GM19463 (cell line): ENCODE results near the gene AHCY.
"Not testable (repeated sequence)": the region's sequence is repeated elsewhere in the genome, so short reads cannot be mapped to it uniquely, and the experiment has no call there.

Experiments
- ATAC-seq: cut with Tn5 transposase; IDR thresholded peaks from one replicate; pipeline ENCODE4 v1.9.1; 2021; ENCODE audit warnings: mild to moderate bottlenecking, moderate library complexity; ENCODE audit not compliant: unreplicated experiment

Gene AHCY

DNA sequence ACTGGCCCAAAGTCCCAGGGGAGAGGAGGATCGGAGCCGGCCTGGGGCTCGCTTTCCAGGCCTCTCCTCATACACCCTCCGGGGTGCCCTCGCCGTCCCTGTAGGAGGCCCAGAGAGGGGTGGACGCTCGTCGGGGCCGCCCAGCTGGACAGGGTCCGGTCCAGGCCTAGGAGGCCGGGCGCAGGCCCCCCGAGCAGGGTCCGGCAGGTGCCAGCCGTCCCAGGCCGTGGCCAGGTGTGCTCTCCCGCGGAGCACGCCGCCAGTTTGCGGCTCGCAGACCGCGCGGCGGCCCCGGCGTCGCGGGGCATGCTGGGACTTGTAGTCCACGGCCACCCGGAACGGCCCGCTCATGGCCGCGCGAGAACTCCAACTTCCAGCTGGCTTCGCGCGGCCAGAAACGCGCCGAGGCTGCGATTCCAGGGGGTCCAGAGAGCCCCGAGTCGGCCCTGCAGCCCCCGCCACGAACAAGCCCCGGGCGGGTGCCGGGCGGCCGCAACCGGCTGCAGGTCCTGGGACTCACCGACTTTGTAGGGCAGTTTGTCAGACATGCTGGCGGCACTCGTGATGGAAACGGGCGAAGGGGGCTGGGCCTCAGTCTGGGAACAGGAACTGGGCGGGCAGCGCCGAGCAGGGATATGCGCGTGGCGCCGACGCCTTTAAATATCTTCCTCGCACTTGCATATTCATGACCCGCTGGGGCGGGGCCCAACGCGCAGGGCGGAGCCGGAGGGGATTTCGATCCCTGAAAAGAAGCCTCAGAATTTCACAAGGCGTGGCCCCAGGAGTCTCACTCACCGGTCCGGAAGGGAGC is at the start of gene AHCY:
TSS of gene AHCY (minus strand) at position 633 of the 811 bp plus-strand sequence. CDS start at position 548, 85 bp downstream.
- peak; percentile 89 for ATAC-seq

DNA sequence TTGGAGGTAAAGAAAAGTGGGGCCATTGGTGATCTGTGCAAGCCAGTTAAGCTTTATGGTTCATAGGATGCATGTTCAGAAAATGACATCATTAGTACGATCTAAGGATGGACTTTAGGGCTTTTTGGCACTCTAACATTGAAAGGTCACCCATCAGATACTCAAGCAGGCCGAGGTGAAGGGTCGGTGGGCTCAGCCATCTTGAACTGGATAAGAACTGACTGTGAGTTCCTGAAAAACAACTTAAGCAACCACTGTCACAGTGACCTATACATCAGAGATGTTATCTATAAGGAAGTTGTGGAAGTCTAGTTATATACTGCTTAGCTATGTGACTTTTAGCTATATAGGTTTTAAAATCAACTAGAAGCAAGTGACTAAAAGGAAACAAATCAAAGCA is 46.9 kb upstream of the AHCY start:
- ATAC-seq = no peak

DNA sequence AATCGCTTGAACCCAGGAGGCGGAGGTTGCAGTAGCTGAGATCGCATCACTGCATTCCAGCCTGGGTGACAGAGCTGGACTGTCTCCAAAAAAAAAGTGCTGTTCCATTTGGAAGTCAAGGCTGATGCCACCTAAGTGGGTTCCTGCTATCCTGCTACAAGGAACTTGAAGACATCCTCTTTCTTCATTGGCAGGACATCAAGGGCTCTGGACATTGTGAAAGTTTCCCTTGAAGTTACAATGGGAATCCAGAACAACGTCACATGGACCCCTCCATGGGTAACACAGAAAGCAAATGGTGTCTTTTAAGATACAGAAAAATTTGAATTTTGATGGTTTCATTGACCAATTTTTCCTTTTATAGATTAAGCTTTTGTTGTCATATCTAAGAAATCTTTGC is 44.4 kb upstream of the AHCY start:
- no peak for ATAC-seq

DNA sequence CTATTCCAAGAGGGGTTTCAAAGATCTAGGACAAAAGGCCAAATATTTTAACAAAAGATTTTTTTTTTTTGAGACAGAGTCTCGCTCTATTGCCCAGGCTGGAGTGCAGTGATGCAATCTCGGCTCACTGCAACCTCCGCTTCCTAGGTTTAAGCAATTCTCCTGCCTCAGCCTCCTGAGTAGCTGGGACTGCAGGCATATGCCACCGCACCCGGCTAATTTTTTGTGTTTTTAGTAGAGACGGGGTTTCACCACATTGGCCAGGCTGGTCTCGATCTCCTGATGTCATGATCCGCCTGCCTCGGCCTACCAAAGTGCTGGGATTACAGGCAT is 43.3 kb upstream of the AHCY start:
- ATAC-seq = not testable (repeated sequence)

DNA sequence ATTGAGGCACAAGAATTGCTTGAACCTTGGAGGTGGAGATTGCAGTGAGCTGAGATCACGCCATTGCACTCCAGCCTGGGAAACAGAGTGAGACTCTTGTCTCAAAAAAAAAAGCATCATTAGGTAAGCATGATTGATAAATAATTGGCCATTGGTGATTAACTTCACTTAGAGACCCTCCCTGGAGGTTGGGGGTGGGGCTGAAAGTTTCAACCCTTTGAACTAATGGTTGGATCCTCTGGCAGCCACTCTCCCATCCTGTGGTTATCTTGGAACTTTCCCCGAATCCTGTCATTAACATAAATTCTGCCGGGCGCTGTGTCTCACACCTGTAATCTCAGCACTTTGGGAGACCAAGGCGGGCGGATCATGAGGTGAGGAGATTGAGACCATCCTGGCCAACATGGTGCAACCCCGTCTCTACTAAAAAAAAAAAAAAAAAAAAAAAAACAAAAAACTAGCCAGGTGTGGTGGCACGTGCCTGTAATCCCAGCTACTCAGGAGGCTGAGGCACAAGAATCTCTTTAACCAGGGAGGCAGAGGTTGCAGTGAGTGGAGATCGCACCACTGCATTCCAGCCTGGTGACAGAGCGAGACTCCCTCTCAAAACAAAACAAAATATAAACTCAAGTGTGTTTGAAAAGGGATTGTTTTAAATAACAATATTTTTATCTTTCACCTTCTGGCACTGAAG is 42.8 kb upstream of the AHCY start:
- not testable (repeated sequence) for ATAC-seq

DNA sequence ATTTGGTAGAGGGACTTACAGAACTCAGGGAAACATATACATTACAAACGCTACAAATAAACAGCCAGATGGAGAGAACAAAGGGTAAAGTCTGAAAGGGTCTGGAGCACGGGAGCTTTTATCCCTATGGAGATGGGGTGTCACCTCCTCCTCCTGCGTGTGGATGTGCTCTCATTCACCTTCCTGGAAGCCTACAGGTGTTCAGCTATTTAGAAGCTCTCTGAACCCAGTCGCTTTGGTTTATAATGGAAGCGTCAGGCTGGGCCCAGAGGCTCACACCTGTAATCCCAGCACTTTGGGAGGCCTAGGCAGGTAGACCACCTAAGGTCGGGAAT is 42.2 kb upstream of the AHCY start:
- no peak for ATAC-seq

DNA sequence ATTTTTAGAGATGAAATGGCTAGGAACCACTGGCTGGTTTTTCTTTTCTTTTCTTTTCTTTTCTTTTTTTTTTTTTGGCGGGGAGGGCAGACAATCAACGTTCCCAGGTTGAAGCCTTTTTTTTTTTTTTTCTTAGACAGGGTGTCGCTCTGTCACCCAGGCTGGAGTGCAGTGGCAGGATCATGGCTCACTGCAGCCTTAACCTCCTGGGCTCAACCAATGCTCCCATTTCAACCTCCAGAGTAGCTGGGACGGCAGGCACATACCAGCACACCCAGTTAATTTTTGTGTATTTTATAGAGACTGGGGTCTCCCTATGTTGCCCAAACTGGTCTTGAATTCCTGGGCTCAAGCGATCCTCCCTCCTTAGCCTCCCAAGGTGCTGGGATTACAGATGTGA is 41.1 kb upstream of the AHCY start:
- no peak for ATAC-seq

DNA sequence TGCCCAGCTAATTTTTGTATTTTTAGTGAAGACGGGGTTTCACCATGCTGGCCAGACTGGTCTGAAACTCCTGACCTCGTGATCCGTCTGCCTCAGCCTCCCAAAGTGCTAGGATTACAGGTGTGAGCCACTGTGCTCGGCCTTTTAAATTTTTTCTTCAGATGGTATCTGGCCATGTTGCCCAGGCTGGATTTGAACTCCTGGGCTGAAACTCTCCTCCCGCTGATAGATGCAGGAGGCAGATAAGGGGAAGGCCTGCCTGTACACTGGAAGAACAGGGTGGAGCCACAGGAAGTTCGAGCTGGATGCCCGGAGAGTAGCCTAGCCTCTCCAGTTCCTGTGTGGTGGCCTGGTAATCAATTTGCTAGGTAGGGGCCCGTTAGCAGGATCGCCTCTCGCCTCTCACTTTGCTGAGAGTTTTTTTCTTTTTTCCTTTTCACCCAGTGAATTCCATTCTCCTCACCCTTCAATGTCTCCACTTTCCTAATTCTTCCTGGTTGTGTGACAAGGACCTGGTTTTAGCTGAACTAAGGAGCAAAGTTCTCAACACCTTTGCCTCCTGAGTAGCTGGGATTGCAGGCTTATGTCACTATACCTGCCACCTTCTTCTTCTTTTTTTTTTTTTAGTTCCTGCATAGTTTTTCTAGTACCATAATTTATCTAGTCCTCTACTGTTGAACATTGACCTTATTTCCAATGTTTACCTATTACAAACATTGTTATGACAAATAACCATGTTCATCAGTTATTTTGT is 40.5 kb upstream of the AHCY start:
- ATAC-seq = no peak

DNA sequence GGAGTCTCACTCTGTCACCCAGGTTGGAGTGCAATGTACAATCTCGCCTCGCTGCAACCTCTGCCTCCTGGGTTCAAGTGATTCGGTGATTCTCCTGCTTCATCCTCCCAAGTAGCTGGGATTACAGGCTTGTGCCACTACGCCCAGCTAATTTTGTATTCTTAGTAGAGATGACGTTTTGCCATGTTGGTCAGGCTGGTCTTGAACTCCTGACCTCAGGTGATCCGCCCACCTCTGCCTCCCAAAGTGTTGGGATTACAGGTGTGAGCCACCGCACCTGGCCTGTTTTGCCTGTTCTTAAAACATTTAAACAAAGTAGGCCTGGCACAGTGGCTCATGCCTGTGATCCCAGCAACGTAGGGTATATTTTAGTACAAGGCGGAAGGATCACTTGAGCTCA is 38.0 kb upstream of the AHCY start:
- ATAC-seq = not testable (repeated sequence)

DNA sequence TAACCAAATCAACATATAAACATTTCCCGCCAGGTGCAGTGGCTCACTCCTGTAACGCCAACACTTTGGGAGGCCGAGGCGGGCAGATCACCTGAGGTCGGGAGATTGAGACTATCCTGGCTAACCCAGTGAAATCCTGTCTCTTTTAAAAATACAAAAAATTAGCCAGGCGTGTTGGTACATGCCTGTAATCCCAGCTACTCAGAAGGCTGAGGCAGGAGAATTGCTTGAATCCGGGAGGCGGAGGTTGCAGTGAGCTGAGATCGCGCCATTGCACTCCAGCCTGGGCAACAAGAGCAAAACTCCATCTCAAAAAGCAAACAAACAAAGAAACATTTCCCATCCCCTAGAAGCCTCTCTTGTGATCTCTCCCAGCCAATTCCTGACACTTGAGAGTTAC is 37.6 kb upstream of the AHCY start:
- ATAC-seq = not testable (repeated sequence)

DNA sequence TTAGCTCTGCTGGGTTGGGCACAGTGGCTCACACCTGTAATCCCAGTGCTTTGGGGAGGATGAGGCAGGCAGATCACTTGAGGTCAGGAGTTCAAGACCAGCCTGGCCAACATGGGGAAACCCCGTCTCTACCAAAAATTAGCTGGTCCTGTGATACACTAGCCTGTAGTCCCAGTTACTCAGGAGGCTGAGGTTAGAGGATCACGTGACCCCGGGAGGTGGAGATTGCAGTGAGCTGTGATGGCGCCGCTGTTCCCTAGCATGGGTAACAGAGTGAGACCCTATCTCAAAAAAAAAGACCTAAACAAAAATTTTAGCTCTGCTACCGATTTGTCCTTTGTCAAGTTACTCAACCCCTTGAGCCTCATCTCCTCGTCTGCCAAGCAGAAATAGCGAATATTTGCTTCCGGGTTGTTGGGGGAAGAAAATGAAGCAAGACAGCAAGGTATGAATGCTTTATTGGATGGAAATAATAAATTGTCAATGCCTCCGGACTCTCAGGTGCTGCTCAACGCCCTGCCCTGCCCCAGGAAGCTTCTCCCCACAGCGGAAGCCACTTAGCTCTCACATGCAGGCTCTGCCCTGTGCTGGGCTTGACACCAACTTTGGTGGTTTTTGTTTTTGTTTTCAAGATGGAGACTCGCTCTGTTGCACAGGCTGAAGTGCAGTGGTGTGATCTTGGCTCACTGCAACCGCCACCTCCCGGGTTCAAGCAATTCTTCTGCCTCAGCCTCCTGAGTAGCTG is 35.0 kb upstream of the AHCY start:
- no peak for ATAC-seq

DNA sequence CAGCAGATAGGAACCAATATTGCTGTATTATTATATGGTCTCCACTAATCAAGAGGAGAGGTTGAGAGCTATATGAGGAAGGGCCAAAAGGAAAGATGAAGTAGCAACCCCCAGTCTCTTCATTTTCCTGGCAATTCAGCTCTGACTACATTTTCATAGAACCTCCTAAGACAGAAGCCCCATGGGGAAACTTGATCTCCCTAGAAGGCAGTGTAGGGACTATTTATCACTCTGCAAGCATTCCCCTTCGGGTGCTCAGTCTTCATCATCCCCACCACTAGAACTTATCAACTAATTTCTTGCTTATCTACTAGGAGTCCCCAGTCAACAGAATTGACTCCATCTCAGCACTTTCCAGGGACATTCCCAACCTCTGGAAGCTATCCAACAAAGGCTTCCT is 34.4 kb upstream of the AHCY start:
- no peak for ATAC-seq

DNA sequence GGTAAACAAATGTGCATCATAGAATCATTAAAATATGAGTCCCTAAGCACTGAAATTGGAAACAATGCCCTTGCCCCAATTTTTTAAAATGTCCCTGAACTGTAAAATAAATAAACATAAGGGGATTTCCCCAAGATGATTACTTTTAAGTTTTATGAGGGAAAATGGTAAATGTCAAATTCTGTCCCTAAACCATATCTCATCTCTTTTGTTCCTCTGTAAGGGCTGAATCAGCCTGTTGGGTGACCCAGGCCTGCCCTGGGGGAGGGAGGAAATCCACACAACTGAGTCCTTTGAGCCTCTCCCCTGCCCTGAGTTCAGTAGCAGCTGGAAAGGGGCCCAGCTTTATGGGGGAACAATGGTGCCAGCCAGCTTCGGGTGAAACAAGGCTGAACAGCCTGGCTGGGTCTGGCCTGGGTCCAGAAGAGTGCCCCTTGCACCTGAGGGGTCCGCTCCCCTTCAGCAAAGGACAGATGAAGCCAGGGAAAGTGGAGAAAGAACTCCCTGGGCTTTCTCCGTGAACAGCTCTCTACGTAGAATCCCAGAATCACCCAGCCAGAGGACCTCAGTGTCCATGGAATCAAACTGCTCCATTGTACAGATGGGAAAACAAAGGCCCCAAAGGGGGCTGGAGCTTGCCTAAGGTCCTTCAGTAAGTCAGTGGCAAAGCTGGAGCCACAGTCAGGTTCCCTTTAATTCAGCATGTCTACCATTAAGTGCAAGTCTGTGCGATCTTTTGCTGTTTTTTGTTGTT is 31.7 kb upstream of the AHCY start:
- ATAC-seq = no peak

DNA sequence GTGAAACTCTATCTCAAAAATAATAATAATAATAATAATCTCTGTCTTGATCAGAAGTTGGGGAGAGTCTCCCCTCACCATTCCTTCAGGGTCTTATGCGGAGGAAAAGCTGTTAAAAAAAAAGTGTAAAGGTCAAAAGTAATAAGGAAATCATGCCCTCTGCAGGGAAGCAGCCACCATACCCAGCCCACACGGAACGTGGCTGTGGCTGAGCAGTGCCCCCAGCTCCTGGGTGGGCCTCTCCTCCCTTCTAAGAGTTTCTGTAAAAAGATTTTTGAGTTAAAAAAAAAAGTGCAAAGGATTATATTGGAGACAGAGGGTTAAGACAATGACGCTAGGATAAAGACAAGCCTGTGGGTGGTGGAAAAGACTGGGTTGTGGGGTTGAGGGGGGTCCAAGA is 30.6 kb upstream of the AHCY start:
- ATAC-seq = no peak

DNA sequence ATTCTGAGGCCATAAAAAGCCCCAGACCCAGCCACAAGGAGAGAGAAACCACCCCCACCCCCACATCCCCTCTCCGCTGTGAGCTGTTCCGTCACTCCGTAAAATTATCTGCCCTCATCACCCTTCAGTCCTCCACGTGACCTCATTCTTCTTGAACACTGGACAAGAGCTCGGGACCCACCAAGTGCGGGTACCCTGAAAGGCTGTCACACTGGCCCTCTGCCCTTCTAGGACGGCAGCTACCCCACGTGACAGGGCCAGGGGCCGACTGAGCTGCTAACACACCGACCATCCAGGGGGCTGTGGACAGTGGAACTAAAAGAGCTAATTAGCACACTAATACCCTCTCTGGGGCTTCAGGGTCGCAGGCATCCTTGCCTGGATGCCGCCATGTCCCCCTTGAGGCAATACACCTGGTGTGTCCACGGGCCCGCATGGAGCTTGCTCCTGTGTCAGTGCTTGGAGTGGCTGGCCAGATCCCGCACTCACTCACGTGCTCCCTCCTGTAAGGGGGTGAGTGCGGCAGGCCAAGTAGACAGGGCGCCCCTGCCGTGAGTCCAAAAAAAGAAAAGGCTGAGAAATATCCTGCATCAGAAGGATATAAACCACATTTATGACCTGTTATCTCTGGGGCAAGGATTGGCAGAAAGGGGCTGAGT is 29.2 kb upstream of the AHCY start:
- ATAC-seq = no peak

DNA sequence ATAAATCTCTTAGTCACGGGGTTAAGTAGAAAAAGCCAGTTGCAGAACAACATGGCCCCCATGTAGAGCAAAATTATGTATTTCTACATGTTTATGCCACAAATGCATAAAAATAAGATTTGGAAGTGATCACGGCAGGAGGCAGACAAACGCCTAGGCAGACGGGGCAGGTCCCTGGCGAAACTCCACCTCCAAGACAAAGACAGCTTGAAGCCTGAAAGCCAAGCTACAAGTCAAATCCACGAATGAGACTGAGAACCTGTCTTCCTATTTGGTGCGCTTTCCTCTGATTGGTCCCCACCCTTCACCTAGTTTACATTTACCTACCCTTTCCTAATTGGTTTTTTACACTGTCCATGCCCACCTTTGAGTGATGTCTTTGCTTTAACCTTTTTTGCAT is 28.7 kb upstream of the AHCY start:
- no peak for ATAC-seq

DNA sequence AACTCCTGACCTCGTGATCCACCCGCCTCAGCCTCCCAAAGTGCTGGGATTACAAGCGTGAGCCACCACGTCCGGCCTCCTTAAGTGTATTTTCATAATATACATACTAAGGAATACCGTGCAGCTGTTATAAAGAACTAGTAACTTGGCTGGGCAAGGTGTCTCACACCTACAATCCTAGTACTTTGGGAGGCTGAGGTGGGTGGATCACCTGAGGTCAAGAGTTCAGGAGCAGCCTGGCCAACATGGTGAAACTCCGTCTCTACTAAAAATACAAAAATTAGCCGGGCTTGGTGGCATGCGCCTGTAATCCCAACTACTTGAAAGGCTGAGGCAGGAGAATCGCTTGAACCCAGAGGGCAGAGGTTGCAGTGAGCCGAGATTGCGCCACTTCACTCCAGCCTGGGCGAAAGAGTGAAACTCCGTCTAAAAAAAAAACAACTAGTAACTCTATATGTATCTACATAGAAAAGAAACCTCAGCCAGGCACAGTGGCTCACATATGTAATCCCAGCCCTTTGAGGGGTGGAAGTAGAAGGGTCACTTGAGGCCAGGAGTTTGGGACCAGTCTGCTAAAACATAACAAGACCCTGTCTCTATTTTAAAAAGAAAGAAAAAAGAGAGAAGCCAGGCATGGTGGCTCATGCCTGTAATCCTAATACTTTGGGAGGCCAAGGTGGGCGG is 27.8 kb upstream of the AHCY start:
- ATAC-seq = not testable (repeated sequence)

DNA sequence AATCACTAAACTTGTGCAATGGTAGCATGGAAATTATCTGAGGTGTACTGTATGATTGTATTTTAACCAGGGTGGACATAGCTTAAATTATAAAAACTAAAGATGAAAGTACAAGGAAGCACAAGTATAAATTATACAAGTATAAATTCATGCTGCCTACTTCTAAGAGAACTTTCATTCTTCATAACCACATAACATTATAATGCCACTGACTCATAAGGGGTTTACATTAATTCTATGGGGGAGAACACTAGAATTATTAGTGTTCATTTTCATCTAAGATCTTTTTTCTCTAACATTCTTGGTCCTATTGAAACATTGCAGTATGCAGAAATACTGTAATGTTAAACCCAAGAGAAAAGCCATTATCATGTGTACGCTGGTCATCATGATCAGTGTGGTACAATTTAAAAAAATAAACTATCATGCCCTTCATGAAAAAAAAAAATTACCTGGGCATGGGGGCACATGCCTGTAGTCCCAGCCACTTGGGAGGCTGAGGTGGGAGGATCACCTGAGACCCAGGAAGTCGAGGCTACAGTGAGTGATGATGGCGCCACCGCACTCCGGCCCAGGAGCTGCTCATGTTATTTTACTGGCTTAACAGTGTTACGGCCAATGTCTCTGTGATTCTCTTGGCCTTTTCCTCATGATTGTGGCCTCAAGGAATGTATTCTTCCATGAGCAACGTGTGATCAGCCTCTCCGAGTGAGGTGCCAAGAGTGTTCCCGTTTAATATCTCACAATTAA is 25.9 kb upstream of the AHCY start:
- ATAC-seq = no peak

DNA sequence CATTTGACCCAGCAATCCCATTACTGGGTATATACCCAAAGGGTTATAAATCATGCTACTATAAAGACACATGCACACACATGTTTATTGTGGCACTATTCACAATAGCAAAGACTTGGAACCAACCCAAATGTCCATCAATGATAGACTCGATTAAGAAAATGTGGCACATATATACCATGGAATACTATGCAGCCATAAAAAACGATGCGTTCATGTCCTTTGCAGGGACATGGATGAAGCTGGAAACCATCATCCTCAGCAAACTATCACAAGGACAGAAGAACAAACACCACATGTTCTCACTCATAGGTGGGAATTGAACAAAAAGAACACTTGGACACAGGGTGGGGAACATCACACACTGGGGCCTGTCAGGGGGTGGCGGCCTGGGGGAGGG is 25.1 kb upstream of the AHCY start:
- not testable (repeated sequence) for ATAC-seq
